ENCODE measurements around the gene PI4KB.

The PI4KB gene

GRCh38 chr1:151290709-151291303 is 36.4 kb downstream of the PI4KB start:
- peaks cover 88% of the 10 kb centered on the region; the same call in 1 of the 2 replicates for H3K36me3 ChIP-seq (ENCODE audit: insufficient read depth, low read length)

GRCh38 chr1:151289991-151290708 is 37.1 kb downstream of the PI4KB start:
- Histone ChIP-seq H3K36me3 (ENCODE audit: insufficient read depth, low read length) (peaks cover 82% of the 10 kb centered on the region; the same call in 1 of the 2 replicates), H3K27me3 (ENCODE audit: insufficient read depth, low read length, poor library complexity, severe bottlenecking) (no peaks in the 10 kb centered on the region), H3K4me3 (ENCODE audit: low read length, poor library complexity, severe bottlenecking) (no peak overlapping the region), H2AFZ (ENCODE audit: low read length) (no peak overlapping the region), H3K9me3 (ENCODE audit: insufficient read depth, low read depth, low read length) (no peaks in the 10 kb centered on the region), H3K4me1 (ENCODE audit: insufficient read depth, low read length, poor library complexity, severe bottlenecking) (no peaks in the 10 kb centered on the region), H3K4me2 (ENCODE audit: low read depth, low read length, poor library complexity, severe bottlenecking) (no peak overlapping the region), H4K20me1 (ENCODE audit: insufficient read depth, low read length, poor library complexity, severe bottlenecking) (peaks cover 10% of the 10 kb centered on the region), H3K9me2 (replicated peaks; ENCODE audit: low read depth, low read length) (no peaks in the 10 kb centered on the region), H3K9ac (ENCODE audit: low read depth, low read length, poor library complexity, severe bottlenecking) (no peak overlapping the region), H3K79me2 (ENCODE audit: insufficient read depth, low read length) (peaks cover 15% of the 10 kb centered on the region; the same call in 1 of the 2 replicates), H3F3A (ENCODE audit: low read depth) (no peaks in the 10 kb centered on the region)
- TF ChIP-seq EZH2phosphoT487 (IDR thresholded peaks at IDR 0.05; ENCODE audit: borderline replicate concordance) (no peak), CTCF (conservative IDR thresholded peaks at IDR 0.05; ENCODE audit: low read length) (no peak)

More at GRCh38 chr1:151290709-151291303, 36.4 kb downstream of the PI4KB start:
- Histone ChIP-seq H3K4me3 (ENCODE audit: low read length, poor library complexity, severe bottlenecking) (no peak overlapping the region), H3K9ac (ENCODE audit: low read depth, low read length, poor library complexity, severe bottlenecking) (no peak overlapping the region), H3K27me3 (ENCODE audit: insufficient read depth, low read length, poor library complexity, severe bottlenecking) (no peaks in the 10 kb centered on the region), H4K20me1 (ENCODE audit: insufficient read depth, low read length, poor library complexity, severe bottlenecking) (peaks cover 10% of the 10 kb centered on the region), H3K79me2 (ENCODE audit: insufficient read depth, low read length) (peaks cover 12% of the 10 kb centered on the region; the same call in 1 of the 2 replicates), H2AFZ (ENCODE audit: low read length) (no peak overlapping the region), H3K9me2 (replicated peaks; ENCODE audit: low read depth, low read length) (no peaks in the 10 kb centered on the region), H3K4me1 (ENCODE audit: insufficient read depth, low read length, poor library complexity, severe bottlenecking) (no peaks in the 10 kb centered on the region), H3K4me2 (ENCODE audit: low read depth, low read length, poor library complexity, severe bottlenecking) (no peak overlapping the region), H3F3A (ENCODE audit: low read depth) (no peaks in the 10 kb centered on the region), H3K9me3 (ENCODE audit: insufficient read depth, low read depth, low read length) (no peaks in the 10 kb centered on the region)
- TF ChIP-seq EZH2phosphoT487 (IDR thresholded peaks at IDR 0.05; ENCODE audit: borderline replicate concordance) (no peak), CTCF (conservative IDR thresholded peaks at IDR 0.05; ENCODE audit: low read length) (no peak)

GRCh38 chr1:151289080-151289935 is 37.9 kb downstream of the PI4KB start:
- no peaks in the 10 kb centered on the region for H3F3A ChIP-seq (ENCODE audit: low read depth)
- H3K36me3 ChIP-seq (ENCODE audit: insufficient read depth, low read length): peaks cover 74% of the 10 kb centered on the region; the same call in 1 of the 2 replicates
- H3K4me3 ChIP-seq (ENCODE audit: low read length, poor library complexity, severe bottlenecking): no peak overlapping the region
- no peaks in the 10 kb centered on the region for H3K9me3 ChIP-seq (ENCODE audit: insufficient read depth, low read depth, low read length)
- no peak overlapping the region for H2AFZ ChIP-seq (ENCODE audit: low read length)
- H3K27me3 ChIP-seq (ENCODE audit: insufficient read depth, low read length, poor library complexity, severe bottlenecking): no peaks in the 10 kb centered on the region
- no peaks in the 10 kb centered on the region for H3K9me2 ChIP-seq (replicated peaks; ENCODE audit: low read depth, low read length)
- no peak overlapping the region for H3K4me2 ChIP-seq (ENCODE audit: low read depth, low read length, poor library complexity, severe bottlenecking)
- peaks cover 16% of the 10 kb centered on the region for H4K20me1 ChIP-seq (ENCODE audit: insufficient read depth, low read length, poor library complexity, severe bottlenecking)
- TF ChIP-seq EZH2phosphoT487 (IDR thresholded peaks at IDR 0.05; ENCODE audit: borderline replicate concordance): no peak
- TF ChIP-seq CTCF (conservative IDR thresholded peaks at IDR 0.05; ENCODE audit: low read length): no peak
- peaks cover 3% of the 10 kb centered on the region for H3K4me1 ChIP-seq (ENCODE audit: insufficient read depth, low read length, poor library complexity, severe bottlenecking)
- H3K79me2 ChIP-seq (ENCODE audit: insufficient read depth, low read length): peaks cover 23% of the 10 kb centered on the region; the same call in 1 of the 2 replicates
- no peak overlapping the region for H3K9ac ChIP-seq (ENCODE audit: low read depth, low read length, poor library complexity, severe bottlenecking)

All from Loucy (cell line).